Fibroblast of skin of scalp (primary cell): ENCODE measurements around the gene SPATA19. TPM values are rescaled to one million over a fixed set of nuclear protein-coding genes. Genes with fewer than 3 reads are reported as not detected.
"Not testable (repeated sequence)": the region's sequence is repeated elsewhere in the genome, so short reads cannot be mapped to it uniquely, and the experiment has no call there.

Experiments
- DNase-seq: peaks from one replicate; pipeline ENCODE4 v3.0.0-alpha.2; 2013
- polyA plus RNA-seq, 2 experiments: library from polyadenylated mRNA; unstranded; fragments of 120-200 nt; gene quantifications; one replicate each; pipeline ENCODE4 v1.2.1, GENCODE V29; 2013; ENCODE audit not compliant: insufficient read length in 2 of 2

SPATA19 gene, protein sequence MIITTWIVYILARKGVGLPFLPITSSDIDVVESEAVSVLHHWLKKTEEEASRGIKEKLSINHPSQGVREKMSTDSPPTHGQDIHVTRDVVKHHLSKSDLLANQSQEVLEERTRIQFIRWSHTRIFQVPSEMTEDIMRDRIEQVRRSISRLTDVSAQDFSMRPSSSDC
- polyA plus RNA-seq (2013, experiment 1 of 2; ENCODE audit: insufficient read length), result not detected
- polyA plus RNA-seq (2013, experiment 2 of 2; ENCODE audit: insufficient read length), result not detected

DNA sequence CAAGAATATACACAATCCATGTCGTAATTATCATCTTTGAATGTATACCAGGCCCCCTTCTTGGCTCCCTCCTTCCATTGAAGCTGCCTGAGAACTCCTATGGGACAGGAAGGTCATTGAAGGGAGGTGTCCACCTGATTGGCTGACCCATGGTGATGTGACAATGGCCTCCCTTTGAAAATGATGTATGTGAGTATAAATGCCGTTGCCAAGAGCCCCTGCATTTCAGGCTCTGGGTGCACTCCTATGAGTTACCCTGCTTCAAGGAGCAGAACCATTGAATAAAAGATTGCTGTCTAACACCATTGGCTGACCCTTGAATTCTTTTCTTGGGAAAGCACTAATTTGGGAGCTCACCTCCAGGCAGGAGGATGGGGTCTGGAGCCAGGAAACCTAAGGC lies at the start of gene SPATA19:
TSS of gene SPATA19 (minus strand) at position 101 of the 400 bp plus-strand sequence. CDS start at position 34, 67 bp downstream.
- DNase-seq, result no peak

DNA sequence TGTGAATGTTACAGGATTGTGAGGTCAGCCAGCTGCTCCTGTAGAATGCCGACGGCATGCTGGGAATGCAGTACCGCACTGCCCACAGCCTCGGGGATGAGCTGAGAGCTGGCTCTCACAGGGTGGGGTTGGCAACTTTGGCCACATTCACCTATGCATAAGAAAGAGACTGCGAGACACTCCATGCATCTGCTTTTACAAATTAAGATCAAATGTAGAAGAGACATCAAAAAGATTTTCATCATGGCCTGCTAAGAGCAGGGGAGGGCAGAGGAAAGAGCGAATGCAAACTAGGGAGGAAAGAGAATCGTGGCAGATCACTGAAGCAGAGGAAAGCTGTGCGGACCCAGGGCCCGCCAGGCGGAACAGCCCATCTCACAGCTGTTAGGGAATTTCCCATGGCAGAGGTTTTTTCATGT lies 49.8 kb upstream of the SPATA19 start:
- DNase-seq, result peak; percentile 3

DNA sequence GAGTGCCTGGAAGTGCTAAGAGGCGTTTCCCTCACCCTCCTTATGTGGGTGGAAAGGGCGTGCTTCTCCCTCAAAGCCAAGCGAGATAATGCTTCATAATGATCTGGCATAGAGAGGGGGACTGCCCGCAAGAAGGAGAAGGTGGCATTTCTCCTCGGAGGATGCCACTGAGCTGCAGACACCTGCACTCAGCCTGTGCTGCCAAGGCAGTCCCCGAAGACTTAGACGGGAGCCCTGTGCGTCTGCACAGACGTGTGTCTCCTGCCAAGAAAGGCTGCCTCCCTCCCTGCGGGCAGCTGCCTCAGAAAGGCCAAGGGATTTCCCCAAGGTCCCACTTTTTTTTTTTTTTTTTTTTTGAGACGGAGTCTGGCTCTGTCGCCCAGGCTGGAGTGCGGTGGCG lies 48.1 kb upstream of the SPATA19 start:
- no peak for DNase-seq

DNA sequence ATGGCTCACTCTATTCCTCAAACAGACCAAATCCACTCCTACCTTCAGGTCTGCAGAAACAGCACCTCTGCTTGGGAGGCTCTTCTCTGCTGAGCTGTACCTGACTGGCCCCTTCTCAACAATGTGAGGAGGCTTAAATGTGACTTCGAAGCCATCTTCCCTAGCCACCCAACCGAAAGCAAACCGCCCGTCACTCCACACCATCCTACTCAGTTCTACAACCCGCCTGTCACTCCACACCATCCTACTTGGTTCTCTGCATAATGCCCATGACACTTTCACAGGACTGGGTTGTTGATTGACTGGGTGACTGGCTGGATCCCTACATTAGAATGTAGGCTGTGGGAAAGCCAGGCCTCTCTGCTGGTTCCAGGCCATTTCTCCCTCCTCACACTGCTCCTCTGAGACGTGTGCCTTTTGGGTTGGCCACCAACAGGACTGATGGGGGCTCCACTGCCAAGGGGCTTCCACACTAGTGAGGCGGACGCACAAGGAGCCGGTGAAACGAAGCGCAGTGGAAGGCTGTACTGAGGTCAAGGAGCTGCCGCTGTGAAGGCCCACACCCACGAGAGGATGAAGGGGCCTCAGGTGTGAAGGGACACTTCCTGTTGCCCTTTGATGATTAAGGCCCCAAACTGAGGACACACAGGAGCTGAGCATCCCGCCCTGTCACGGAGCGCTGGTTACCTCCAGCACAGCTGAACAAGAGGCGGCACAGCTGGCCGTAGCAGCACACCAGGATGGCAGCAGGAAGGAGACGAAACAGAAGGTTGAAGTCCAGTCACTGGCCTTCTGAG lies 47.5 kb upstream of the SPATA19 start:
- no peak for DNase-seq

DNA sequence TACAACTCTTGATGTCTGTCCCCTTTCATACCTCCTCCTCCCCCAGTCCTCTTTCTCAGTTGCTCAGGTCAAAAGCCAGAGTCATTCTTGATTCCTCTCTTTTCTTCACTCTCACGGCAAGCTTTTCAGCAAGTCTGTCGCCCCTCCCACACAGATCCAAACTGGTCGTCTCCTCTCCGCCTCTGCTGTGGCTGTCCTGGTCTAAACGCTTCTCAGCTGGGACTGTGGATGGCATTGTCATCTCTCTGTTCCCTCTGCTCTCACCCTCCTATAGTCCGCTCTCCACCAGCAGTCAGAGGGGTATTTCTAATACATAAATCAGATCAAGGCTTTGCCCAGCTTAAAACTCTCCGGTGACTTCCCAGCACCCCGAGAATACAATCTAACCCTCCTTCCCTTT lies 46.8 kb upstream of the SPATA19 start:
- DNase-seq, result no peak

DNA sequence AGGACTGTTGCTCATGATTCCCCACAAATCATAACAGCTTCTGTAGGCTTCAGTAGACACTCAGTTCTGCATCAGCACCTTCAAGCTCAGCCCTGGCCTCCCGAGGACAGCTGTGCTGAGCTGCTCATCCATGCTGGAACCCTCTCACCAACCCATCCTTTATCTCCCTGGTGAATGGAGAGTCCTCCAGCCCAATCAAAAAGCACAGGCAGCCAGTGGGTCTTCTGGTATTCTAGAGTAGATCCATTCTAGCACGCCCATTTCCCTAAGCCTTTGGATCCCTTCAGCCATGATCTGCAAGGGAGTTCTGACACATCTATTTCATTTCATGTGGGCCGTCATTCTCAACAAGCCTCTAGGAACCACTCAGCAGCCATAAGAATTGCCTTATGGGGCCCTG lies 44.6 kb upstream of the SPATA19 start:
- no peak for DNase-seq

DNA sequence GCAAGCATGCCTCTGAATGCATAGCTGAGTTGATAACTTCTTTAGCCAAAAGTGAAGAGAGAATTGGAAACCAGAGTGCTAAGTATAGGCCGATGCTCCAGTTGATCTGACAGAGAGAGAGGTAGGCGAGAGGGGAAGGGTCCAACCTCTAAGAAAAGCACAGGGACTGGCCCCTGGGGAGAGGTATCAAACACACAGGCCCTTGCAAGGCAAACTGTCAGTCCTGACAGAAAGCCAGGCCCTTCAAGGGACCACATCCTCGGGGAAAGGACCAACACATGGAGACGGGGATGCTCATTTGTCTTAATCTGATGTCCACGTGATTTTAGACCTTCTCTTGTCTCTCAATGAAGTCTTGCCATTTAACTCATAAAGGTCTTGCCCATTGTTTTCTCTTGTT lies 43.9 kb upstream of the SPATA19 start:
- no peak for DNase-seq

DNA sequence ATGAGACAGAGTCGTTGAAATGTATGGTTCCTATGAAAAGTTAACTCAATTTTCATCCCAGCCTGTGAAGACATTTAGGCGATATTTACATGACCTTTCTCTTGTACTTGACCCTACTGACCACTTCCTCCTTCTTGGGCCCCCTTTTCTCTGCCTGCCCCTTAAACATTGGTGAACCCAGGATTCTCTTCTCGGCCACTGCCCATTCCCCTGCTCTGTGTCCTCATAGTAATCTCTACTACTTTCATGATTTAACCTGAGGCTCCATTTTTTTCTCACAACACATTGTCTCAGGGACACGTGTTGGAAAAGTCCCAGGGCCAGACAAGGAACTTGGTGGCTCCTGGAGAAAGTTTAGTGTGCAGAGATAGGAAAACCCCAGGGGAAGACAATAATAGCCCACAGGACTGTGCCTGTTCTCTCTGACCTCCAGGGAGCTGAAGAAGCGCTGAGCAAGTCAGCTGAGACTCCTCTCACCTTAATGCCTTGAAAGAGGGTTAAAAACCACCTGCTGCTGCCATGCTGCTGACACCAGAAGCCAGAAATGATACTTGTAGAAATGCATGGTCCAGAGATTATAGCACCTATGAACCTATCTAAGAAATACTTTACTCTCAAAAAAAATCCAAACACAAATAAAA lies 42.5 kb upstream of the SPATA19 start:
- no peak for DNase-seq

DNA sequence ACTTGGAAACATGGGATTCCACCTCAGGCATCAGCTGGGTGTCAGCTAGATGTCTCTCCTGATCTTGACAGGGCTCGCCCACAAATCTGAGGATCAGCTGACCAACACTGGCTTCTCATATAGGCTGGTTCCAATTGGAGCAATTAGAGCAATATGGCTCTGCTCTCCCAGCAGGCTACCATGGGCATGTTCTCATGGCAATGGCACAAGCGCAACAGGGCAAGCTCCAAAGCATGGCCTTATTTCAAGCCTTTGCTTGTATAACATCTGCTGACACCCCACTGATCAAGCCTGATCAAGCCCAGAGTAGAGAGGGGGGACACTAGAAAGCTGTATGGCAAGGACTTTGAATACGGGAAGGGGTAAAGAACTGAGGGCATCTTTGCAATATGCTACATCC lies 40.7 kb upstream of the SPATA19 start:
- DNase-seq, result no peak

DNA sequence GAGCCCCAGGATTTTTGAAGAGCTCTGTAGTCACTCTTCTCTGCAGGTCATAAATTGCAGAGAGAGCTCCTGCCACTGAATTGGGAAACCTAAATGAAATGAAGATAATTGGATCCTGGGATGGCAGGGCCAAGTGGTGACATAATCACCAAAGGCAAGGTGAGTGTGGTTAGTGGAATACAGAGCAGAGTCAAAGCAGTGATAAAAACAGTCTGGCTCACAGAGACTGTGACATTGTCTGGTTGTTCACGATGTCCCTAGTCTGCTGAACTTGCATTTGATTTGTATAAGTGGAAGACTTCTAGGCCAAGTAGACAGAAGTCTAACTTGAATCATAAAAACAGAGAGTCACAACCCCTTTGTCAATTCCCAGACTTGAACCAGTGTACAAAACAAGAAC lies 26.8 kb upstream of the SPATA19 start:
- DNase-seq, result no peak

DNA sequence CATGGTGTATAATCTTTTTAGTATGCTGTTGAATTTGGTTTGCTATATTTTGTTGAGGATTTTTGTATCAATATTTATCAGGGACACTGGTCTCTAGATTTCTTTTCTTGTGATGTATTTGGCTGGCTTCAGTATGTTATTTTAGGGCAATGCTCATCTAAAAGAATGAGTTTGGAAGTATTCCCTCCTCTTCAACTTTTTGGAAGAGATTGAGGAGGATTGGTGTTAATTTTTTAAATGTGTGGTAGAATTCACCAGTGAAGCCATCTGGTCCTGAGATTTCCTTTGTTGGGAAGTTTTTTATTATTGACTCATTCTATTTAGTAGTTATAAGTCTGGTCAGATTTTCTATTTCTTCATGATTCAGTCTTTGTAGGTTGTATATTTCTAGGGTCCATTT lies 22.1 kb upstream of the SPATA19 start:
- no peak for DNase-seq

DNA sequence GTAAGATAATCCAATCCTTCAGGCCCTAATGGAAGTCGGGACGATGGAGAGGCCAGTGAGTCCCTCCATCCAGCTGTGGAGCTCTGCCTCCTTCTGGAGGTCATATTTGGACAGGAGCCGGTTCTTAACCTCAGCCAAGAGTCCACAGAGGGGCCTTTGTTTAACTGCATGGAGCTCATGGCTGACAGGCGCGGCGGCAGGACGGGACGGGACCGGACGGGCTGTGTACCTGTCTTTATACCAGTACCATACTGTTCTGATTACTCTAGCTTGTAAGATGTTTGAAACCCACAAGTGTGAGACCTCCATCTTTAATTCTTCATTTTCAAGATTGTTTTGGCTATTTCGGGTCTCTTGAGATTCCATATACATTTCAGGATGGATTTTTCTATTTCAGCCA lies 20.2 kb upstream of the SPATA19 start:
- DNase-seq, result no peak

DNA sequence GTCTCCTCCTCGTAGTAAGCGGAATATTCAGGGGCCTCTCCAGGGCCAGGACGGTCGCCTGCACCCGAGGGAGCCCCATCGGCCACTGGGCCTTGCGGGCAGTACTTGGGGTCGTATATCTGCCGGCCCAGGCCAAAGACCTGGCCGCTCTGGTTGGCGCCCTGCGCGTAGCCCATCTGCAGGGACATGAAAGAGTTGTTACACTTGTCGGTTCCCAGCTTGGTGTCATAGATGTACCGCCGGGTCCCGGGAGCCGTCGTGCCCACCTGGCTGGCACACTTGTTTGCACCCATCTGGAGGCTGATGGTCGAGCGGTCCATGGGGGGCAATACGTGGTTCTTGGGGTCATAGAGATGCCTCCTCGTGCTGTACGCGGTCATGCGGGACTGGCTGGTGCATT lies 19.4 kb upstream of the SPATA19 start:
- no peak for DNase-seq

DNA sequence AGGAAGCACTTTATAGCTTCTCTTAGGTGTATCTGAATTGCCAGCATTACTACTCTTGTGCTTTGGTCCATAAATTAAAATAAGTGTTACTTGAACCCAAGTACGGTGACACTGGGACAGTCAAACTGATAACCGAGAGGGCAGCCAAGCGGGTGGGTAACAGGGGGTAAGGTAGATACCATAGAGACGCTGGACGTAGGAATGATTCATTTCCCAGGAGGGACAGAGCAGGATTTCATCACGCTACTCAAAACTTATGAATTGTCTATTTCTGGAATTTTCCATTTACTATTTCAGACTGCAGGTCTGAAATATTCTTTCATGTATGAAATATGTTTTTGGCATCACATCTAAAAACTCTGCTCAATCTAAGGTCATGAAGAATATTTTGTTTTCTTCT lies 14.8 kb upstream of the SPATA19 start:
- no peak for DNase-seq

DNA sequence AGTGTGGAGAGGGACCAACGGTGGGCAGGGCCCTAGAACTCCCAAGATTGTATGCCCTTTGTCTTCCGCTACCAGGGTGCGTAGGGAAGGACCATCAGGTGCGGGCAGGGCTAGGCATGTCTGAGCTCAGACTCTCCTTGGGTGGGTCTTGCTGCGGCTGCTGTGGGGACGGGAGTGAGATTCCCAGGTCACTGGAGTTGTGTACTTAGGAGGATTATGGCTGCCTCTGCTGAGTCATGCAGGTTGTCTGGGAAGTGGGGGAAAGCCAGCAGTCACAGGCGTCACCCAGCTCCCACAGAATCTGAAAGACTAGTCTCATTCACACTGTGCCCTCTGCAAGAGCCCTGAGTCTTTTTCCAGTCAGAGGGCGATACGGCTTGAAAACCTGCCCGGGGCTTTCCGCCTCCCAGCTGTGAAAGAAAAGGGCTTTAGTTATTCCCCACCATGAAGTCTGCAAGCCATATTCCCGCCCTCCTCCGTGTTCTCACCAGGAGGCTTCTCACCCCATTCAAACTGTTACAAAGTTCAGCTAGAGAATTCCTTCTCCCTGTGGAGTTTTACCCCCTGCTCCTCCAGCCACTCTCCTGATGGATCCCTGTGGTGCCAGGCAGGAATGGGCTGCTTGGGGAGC lies 9.1 kb upstream of the SPATA19 start:
- not testable (repeated sequence) for DNase-seq

DNA sequence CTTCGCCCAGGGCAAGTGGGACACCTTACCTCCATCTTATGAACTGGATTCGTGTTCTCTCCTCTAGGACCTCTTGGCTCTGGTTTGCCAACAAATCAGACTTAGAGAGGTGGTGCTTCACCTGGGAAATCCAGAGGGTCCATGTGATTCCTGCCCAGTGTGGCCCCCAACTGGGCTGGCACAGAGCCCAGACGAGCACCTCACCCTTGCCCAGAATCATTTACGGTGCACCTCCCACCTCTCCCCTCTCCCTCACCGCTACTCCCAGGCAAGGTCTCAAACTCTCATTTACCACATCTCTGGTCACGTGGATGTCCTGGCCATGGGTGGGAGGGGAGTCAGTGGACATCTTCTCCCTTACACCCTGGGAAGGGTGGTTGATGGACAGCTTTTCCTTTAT lies 1.1 kb downstream of the SPATA19 start:
- no peak for DNase-seq

DNA sequence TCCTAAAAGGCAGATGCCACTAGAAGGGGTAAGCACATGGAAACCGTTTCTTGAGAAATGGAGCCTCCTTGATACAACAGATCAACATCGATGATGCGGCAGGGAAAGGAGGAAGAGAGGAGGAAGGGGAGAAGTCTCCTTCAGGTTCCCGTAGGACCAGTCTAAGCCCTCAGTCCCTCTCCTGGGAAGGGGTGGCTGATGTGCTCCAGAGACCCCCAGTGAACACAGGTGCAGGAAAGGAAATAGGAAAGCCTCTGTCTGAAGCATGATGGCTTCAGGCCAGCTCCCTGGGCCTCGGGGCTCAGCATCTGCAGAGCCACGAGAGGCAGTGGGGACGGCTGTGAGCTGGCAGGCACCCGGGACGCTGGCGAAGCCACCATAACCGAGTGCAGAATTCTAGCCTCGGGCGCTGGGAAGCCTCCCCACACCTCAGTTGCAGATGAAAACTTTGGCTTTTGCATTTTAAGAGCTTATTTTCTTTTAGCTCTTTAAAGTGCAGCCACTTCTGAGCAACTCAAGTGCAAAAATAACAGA lies 1.8 kb downstream of the SPATA19 start:
- DNase-seq, result no peak

DNA sequence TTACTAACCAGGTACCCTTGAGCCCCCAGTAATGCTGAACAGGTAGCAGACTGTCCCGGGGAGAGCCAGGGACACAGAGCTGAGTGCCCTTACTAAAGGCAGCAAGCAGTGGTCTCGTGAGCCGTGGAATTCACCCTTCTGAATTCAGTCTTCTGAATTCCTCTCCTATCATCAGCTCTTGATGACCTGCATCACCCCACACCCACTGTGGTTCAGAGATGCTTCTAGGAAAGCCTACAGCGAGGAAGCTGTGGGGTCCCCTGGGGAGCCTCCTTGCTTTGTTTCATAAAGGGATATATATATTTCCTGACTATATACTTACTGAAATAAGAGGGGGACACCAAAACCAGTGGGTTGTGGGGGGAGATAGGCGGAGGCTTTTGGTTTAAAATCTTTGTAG lies 2.6 kb downstream of the SPATA19 start:
- no peak for DNase-seq

DNA sequence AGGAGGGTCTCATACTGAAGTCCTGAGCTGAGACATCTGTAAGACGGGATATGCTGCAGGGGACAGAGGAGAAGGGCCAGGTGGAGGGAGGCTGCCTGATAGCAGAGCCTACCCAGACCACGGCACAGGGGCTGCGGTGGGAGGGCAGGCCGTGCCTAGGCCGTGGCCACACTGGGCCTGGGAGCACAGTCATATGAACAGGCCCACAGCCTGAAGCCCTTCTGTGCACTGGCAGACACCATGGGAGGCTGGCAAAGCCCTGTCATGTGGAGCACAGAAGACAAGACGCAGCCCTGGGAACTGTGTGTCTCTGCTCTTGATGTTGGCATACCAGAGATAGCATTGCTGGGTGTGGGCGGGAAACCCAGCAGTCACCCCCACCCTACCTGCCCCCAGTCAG lies 3.3 kb downstream of the SPATA19 start:
- no peak for DNase-seq

DNA sequence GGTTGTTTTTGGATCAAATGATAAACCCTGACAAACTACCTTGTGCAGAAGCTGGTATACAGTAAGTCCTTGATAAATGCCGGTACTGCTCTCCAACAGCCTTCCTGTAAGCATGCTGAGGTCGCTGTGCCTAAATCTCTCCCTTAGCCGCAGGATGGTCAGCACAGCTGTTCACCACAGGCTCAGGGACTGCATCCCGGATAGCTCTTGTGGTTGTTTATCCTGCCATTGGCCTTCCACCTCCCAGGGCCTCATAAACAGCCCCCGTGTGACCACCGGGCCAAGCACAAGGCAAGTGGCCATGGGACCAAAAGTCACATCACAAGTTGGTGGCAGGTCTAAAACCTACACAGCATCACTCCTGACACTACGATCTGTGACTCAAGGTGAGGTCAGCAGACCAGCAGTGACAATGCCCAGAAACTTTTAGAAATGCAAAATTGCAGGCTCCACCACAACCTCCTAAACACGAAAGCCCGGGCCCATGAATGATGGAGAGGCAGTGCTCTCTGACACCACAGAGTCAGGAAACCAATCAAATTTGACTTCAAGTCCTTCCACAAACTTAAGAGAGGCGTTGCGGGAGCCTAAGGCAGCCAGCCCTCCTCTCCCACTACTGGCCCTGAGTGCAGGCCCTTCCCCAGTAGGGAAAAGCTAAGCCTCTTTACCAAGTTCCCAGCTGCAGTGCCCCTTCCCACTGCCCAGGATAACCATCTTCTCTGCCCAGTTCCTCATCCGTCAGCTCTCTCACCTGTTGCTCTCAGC lies 3.9 kb downstream of the SPATA19 start:
- DNase-seq, result no peak

DNA sequence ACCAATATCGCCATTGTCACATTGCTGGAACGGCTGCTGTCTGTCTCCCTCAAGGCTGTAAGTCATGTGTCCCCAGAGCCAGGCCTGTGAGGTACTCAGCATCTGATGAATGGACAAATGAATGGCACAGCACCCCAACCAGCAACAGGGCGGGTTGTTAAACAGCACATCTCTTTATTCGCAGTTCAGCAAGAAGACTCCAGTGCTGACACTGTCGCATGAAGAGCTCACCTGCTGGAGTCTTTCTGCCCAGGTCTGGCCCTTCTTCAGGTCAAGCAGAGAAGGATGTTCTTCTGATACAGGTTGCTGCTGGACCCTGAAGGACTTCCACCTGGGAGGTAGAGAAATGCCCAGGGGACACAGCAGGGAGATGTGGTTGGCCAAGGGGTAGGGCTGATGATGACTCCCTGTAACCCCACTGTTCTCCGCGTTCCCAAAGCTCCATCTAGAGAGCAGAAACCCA lies 4.8 kb downstream of the SPATA19 start:
- no peak for DNase-seq
